Inflammatory macrophage treated with lipopolysaccharide for 4 hours (primary cell): ENCODE results near the gene RPP14.
A peak's percentile ranks its signal among the peaks of the same experiment; 100 is the strongest.

ENCODE experiments used
- DNase-seq: peaks from one replicate; pipeline ENCODE4 v3.0.0-alpha.2; 2020

Gene RPP14

GRCh38 chr3:58292866-58293265 lies 13.2 kb upstream of the RPP14 start:
- DNase-seq, result no peak

GRCh38 chr3:58293516-58293915 lies 12.5 kb upstream of the RPP14 start:
- DNase-seq, result no peak

- DNase-seq, result no peak
Measured at GRCh38 chr3:58296269-58296668, 9.8 kb upstream of the RPP14 start.

DNA sequence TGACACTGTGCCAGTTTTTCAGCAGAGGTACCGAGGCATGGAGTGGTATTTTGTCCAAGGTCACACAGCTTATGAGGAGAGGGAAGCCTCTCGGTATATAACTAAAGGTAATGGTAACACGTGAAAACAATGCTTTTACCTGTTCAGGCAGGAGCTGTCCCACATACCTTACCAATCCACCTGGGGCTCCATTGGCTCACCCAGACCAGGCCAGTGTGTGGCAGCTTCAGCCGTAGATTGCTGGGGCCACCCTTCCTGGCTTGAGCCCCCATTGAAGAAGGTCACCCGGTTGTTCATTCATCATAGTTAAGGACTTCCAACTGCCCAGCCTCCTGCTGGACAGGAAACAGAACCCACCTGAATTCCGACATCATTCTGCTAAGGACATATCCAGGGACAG lies 9.2 kb upstream of the RPP14 start:
- no peak for DNase-seq

DNA sequence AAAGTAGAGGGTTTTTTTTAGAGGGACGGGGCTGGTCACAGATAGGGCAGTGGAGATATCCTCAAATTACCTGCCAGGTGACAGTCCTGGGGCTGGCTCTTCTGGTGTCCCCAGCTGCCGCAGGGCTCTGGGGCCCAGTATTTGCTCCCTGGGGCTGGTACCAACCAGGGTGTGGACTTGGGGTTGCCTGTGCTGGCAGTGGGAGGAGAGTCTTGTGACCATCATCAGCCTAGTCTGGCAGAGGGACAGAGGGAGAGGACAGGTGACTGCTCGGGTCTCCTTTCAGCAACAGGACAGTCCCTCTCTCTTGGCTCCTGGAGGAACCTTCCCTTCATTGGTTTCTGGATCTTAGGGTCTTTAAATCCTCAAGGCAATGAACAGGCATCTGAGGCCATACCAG lies 7.9 kb upstream of the RPP14 start:
- no peak for DNase-seq

DNA sequence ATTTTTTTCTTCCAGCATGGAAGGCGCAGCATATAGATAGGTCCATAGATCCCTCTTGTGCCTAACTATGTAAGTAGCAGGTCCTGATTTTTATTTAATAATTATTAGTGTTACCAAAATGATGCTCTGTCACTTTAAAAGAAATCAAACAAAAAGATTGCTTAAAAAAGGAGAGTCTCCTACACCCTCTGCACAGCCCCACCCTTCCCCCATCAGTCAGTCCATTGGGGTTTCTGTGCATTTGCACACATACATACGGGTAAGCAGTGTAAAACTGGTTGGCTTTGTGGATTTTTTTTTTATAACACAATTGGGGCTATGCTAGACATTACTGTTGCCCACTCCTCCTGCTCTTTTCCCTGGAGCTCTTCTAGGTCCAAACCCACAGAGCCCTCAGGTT lies 7.0 kb upstream of the RPP14 start:
- DNase-seq, result no peak

- DNase-seq, result peak; percentile 35
Measured at GRCh38 chr3:58299839-58300516, 6.1 kb upstream of the RPP14 start.

GRCh38 chr3:58307639-58308215 lies 1.7 kb downstream of the RPP14 start:
- DNase-seq, result peak; percentile 56

DNA sequence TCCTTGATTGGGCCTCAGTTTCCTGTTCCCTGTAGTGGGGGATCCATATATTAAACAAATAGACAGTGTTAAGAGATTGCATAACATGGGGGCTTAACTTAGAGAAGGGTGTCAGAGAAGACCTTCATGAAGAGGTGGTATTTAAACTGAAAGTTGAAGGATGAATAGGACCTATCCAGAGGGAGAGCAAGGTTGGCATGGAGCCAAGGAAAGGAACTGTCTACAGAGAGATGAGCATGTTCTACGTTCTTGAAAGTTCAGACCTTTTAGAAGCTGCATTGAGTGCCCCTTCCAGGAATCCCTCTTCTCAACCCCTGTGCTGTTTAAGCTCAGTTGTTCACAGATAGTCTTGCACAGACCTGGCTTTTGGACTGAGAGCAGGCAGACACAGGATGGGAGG lies 2.7 kb downstream of the RPP14 start:
- DNase-seq, result no peak

- DNase-seq, result peak; percentile 56
Measured at GRCh38 chr3:58317811-58318210, 11.8 kb downstream of the RPP14 start.

- DNase-seq, result no peak
Measured at GRCh38 chr3:58321791-58322190, 15.7 kb downstream of the RPP14 start.

GRCh38 chr3:58322793-58323192 lies 16.7 kb downstream of the RPP14 start:
- DNase-seq, result no peak

- no peak for DNase-seq
Measured at GRCh38 chr3:58323529-58324390, 17.7 kb downstream of the RPP14 start.

DNA sequence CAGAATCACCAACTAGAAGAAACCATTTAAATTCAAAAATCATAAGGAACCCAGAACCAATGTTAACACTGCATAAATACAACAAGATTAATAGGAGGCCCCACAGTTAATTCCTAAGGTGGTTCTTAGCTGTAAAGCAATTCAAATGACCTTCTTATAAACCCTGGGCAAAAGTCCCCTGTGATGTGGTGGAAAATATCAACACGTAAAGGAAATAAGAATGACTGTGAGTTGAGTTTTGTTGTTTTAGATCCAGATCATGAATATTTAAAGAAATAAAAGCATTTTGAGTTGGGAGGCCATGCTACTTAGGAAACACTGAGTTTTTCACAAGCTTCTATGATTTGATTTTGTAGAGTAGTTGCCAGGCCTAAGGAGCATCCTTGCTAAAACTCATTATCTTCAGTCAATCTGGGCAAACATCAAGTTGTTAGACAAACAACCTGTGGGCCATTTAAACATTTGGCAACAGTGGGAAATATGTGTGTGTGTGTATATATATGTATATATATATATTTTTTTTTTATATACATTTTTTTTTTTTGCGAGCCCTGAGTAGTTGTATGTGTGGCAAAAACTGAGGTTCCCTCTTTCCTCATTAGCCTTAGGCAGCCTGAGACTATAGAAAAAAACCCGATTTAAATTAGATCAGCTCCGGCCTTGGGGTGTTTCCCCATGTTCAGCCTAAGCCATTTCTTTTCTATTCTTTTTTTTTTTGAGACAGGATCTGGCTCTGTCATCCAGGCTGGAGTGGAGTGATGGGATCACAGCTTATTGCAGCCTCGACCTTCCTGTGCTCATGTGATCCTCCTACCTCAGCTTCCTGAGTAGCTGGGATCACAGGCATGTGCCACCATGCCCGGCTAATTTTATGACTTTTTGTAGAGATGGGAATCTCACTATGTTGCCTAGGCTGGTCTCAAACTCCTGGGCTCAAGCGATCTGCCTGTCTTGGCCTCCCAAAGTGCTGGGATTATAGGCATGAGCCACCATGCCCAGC lies 18.6 kb downstream of the RPP14 start:
- DNase-seq, result no peak

DNA sequence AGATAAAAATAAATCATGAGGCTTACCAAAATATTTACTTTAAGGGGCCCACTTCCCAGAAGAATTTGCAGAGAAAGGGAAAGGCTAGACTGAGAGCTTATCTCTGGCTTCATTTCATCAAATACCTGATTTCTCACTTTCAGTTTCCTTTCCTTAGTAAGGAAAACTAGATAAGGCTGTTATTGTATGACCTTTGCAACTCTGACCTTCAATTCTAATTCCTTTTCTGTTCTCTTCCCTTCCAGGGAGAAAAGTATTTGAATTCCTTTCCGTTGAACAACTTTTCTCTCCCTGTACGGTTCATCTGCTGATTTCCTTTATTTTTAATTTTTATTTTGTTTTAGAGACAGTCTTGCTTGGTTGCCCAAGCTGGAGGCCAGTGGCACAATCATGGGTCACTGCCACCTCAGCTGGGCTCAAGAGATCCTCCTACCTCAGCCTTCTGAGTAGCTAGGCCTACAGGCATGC lies 19.5 kb downstream of the RPP14 start:
- no peak for DNase-seq

DNA sequence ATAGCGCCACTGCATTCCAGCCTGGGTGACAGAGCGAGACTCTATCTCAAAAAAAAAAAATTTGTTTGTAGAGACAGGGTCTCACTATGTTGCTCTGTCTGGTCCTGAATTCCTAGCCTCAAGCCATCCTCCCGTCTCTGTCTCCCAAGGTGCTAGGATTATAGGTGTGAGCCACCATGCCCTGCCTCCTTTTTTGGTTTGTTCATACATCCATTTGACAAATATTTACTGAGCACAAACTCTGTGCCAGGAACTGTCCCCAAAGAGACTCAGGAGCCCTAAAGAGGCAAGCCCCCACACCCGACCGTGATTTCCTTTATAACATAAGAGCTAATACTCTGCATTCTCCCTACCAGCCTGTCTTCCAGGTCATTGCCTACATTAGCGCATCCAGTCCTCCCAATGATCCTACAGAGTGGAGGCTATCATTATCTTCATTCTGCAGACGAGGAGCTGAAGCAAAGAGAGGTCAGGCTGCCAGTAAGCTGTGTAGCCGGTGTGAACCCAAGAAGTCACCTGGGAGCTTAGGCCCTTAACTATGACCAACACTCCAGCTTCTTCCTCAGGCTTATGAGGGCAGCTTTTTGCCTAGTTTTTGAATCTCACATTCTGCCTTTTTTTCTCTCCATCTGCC lies 20.3 kb downstream of the RPP14 start:
- DNase-seq, result no peak

GRCh38 chr3:58329150-58329921 lies 23.3 kb downstream of the RPP14 start:
- no peak for DNase-seq

- no peak for DNase-seq
Measured at GRCh38 chr3:58329922-58330413, 23.9 kb downstream of the RPP14 start.

GRCh38 chr3:58331593-58332152 lies 25.6 kb downstream of the RPP14 start:
- DNase-seq, result no peak

GRCh38 chr3:58332575-58333188 lies 26.6 kb downstream of the RPP14 start, which contains the start of gene PXK:
TSS of gene PXK (plus strand) at chr3:58332892. CDS start at chr3:58332989, 97 bp downstream.
- peak; percentile 81 for DNase-seq
